H1 (cell line): ENCODE measurements around the gene SPEM3. TPM values are rescaled to one million over a fixed set of nuclear protein-coding genes. Genes with fewer than 3 reads are reported as not detected.

Source experiments
- CTCF ChIA-PET: fragments of 300-600 bp; sonication (Branson Sonifier 250); formaldehyde crosslinking; loops from one replicate; lab custom pipeline; 2021; ENCODE audit not compliant: partially characterized antibody; lab: Charles Lee
- POLR2A ChIA-PET: fragments of 300-600 bp; sonication (Branson Sonifier 250); formaldehyde crosslinking; loops from one replicate; lab custom pipeline; 2021; ENCODE audit warnings: inconsistent platforms; ENCODE audit not compliant: partially characterized antibody; lab: Charles Lee
- DNase-seq, 2 experiments: peaks; one replicate each; pipeline versions ENCODE4 v3.0.0 to v3.0.0-alpha.2; 2010 to 2022; ENCODE audit warnings: low spot score in 2 of 2, low read depth in 1 of 2, mixed read lengths in 1 of 2
- FAIRE-seq: peaks from 2 replicates; lab custom pipeline; 2011; peaks lifted over from hg19 to GRCh38; lab: Jason Lieb, UNC
- H2AFZ ChIP-seq: 2 replicates; pipeline ENCODE4 v1.8.1; 2012; ENCODE audit warnings: low read length, inconsistent platforms
- H2AK5ac ChIP-seq: 2 replicates; pipeline ENCODE4 v1.6.1; 2013; ENCODE audit warnings: low read depth, low read length
- H2BK120ac ChIP-seq: replicated peaks from 2 replicates; pipeline ENCODE3; 2013; ENCODE audit warnings: low read depth, low read length, inconsistent platforms
- H2BK12ac ChIP-seq: 2 replicates; pipeline ENCODE4 v1.6.1; 2013; ENCODE audit warnings: low read depth, low read length
- H2BK15ac ChIP-seq: 2 replicates; pipeline ENCODE4 v1.6.1; 2013; ENCODE audit warnings: low read length
- H2BK20ac ChIP-seq: 2 replicates; pipeline ENCODE4 v1.6.1; 2013; ENCODE audit warnings: low read length
- H2BK5ac ChIP-seq: 2 replicates; pipeline ENCODE4 v1.6.1; 2013; ENCODE audit warnings: low read depth, low read length
- H3K14ac ChIP-seq: 2 replicates; pipeline ENCODE4 v1.6.1; 2013; ENCODE audit warnings: inconsistent platforms; ENCODE audit not compliant: insufficient read length
- H3K18ac ChIP-seq: 2 replicates; pipeline ENCODE4 v1.6.1; 2013; ENCODE audit warnings: low read length; ENCODE audit errors: extremely low read depth
- H3K23ac ChIP-seq: 2 replicates; pipeline ENCODE4 v1.6.1; 2013; ENCODE audit warnings: inconsistent platforms; ENCODE audit not compliant: insufficient read length
- H3K23me2 ChIP-seq: 2 replicates; pipeline ENCODE4 v1.6.1; 2013; ENCODE audit warnings: low read depth, low read length
- H3K27ac ChIP-seq: 2 replicates; pipeline ENCODE4 v1.6.1; 2011; ENCODE audit warnings: low read depth, low read length, inconsistent platforms
- H3K27me3 ChIP-seq, 4 experiments: replicated peaks in 1 of 4; 1 replicate in 1 of 4; 2 replicates in 3 of 4; pipeline versions ENCODE4 v1.6.1 to v1.8.1; 2011 to 2013; ENCODE audit warnings: low read length in 3 of 4, mild to moderate bottlenecking in 3 of 4, inconsistent platforms in 2 of 4, mixed read lengths in 2 of 4, moderate library complexity in 1 of 4; ENCODE audit not compliant: control insufficient read depth in 3 of 4, insufficient read depth in 3 of 4; ENCODE audit errors: extremely low read depth in 1 of 4
- H3K36me3 ChIP-seq, 4 experiments: 2 replicates each; pipeline versions ENCODE4 v1.6.1 to v1.8.1; 2011 to 2013; ENCODE audit warnings: mild to moderate bottlenecking in 4 of 4, low read length in 3 of 4, moderate library complexity in 2 of 4, control low read depth in 1 of 4, inconsistent platforms in 1 of 4; ENCODE audit not compliant: insufficient read depth in 4 of 4, control insufficient read depth in 2 of 4
- H3K4ac ChIP-seq: replicated peaks from 2 replicates; pipeline ENCODE3; 2013; ENCODE audit warnings: low read length, low read depth, mixed read lengths, inconsistent platforms; ENCODE audit not compliant: insufficient read length
- H3K4me1 ChIP-seq, 4 experiments: replicated peaks in 1 of 4; 1 replicate in 1 of 4; 2 replicates in 3 of 4; pipeline versions ENCODE4 v1.6.1 to v1.8.1; 2011 to 2013; ENCODE audit warnings: low read length in 3 of 4, inconsistent platforms in 2 of 4, mixed read lengths in 1 of 4; ENCODE audit not compliant: insufficient read depth in 4 of 4, control insufficient read depth in 3 of 4
- H3K4me2 ChIP-seq, 2 experiments: 2 replicates each; pipeline versions ENCODE4 v1.6.1 to v1.8.1; 2011 to 2013; ENCODE audit warnings: low read depth in 2 of 2, low read length in 2 of 2, control low read depth in 1 of 2, inconsistent platforms in 1 of 2, mild to moderate bottlenecking in 1 of 2; ENCODE audit not compliant: insufficient read depth in 1 of 2
- H3K4me3 ChIP-seq, 4 experiments: fragments of 200-600, 300-600 bp in 1 of 4; sonication (generic), shearing (Covaris generic), sonication (Bioruptor Twin) in 1 of 4; 2 replicates each; pipeline versions ENCODE4 v1.5.1 to v1.8.1; 2011 to 2016; ENCODE audit warnings: low read length in 4 of 4, low read depth in 3 of 4, control low read depth in 2 of 4, inconsistent platforms in 2 of 4, mild to moderate bottlenecking in 2 of 4, mixed read lengths in 1 of 4, moderate library complexity in 1 of 4; ENCODE audit not compliant: insufficient read depth in 2 of 4; ENCODE audit errors: extremely low read depth in 1 of 4
- H3K56ac ChIP-seq: replicated peaks from 2 replicates; pipeline ENCODE3; 2013; ENCODE audit warnings: low read depth, mild to moderate bottlenecking, mixed read lengths, low read length, inconsistent platforms; ENCODE audit not compliant: insufficient read length
- H3K79me1 ChIP-seq: 2 replicates; pipeline ENCODE4 v1.6.1; 2013; ENCODE audit warnings: low read depth, low read length, control low read depth
- H3K79me2 ChIP-seq, 2 experiments: 2 replicates each; pipeline versions ENCODE4 v1.6.1 to v1.8.1; 2012 to 2013; ENCODE audit warnings: low read length in 2 of 2, mild to moderate bottlenecking in 2 of 2, inconsistent platforms in 1 of 2; ENCODE audit not compliant: insufficient read depth in 2 of 2, control insufficient read depth in 1 of 2
- H3K9ac ChIP-seq, 4 experiments: replicated peaks in 1 of 4; 1 replicate in 1 of 4; 2 replicates in 3 of 4; pipeline versions ENCODE4 v1.6.1 to v1.8.1; 2011 to 2013; ENCODE audit warnings: low read depth in 3 of 4, low read length in 3 of 4, control low read depth in 2 of 4, mild to moderate bottlenecking in 2 of 4, moderate library complexity in 2 of 4, inconsistent platforms in 1 of 4; ENCODE audit errors: extremely low read depth in 1 of 4
- H3K9me3 ChIP-seq, 2 experiments: 2 replicates each; pipeline versions ENCODE4 v1.6.1 to v1.8.1; 2012 to 2013; ENCODE audit warnings: mild to moderate bottlenecking in 2 of 2, moderate library complexity in 2 of 2, control low read depth in 1 of 2, inconsistent platforms in 1 of 2, low read depth in 1 of 2, low read length in 1 of 2, mixed read lengths in 1 of 2; ENCODE audit not compliant: insufficient read depth in 2 of 2
- H4K20me1 ChIP-seq, 2 experiments: replicated peaks in 1 of 2; 2 replicates each; pipeline versions ENCODE3 to v1.8.1; 2011 to 2013; ENCODE audit warnings: inconsistent platforms in 2 of 2, low read length in 2 of 2, mild to moderate bottlenecking in 1 of 2; ENCODE audit not compliant: insufficient read depth in 2 of 2, control insufficient read depth in 1 of 2
- H4K5ac ChIP-seq: 2 replicates; pipeline ENCODE4 v1.6.1; 2013; ENCODE audit warnings: low read length, low read depth, mixed read lengths, inconsistent platforms; ENCODE audit not compliant: insufficient read length
- H4K8ac ChIP-seq: 2 replicates; pipeline ENCODE4 v1.8.0; 2013; ENCODE audit warnings: mild to moderate bottlenecking, moderate library complexity, low read length, inconsistent platforms; ENCODE audit not compliant: insufficient read depth; ENCODE audit errors: extremely low read depth
- H4K91ac ChIP-seq: replicated peaks from 2 replicates; pipeline ENCODE3; 2013; ENCODE audit warnings: low read length, mixed read lengths, inconsistent platforms; ENCODE audit not compliant: insufficient read length
- BCL11A ChIP-seq, 2 experiments: IDR thresholded peaks; one replicate each; pipeline ENCODE4 v1.6.1; 2011; ENCODE audit warnings: low read depth in 2 of 2, low read length in 2 of 2, mild to moderate bottlenecking in 2 of 2
- E2F6 ChIP-seq: IDR thresholded peaks from 2 replicates; pipeline ENCODE4 v1.6.1; 2012; ENCODE audit warnings: inconsistent platforms
- JUN ChIP-seq: IDR thresholded peaks from 2 replicates; pipeline ENCODE4 v1.6.1; 2011; ENCODE audit warnings: low read depth, mild to moderate bottlenecking, improper control_type of control experiment, low read length
- MAX ChIP-seq: IDR thresholded peaks from 2 replicates; pipeline ENCODE4 v1.6.1; 2012; ENCODE audit warnings: inconsistent platforms
- POU5F1 ChIP-seq: IDR thresholded peaks from 2 replicates; pipeline ENCODE4 v1.6.1; 2011; ENCODE audit warnings: low read depth, mild to moderate bottlenecking, low read length, moderate library complexity
- RAD21 ChIP-seq, 2 experiments: IDR thresholded peaks in 1 of 2; conservative IDR thresholded peaks in 1 of 2; 2 replicates each; pipeline ENCODE4 v1.6.1; 2011; ENCODE audit warnings: low read depth in 2 of 2, low read length in 2 of 2, improper control_type of control experiment in 1 of 2, inconsistent platforms in 1 of 2, mild to moderate bottlenecking in 1 of 2, moderate library complexity in 1 of 2
- RNF2 ChIP-seq: fragments of 200-900, 300-1000 bp; sonication (generic); IDR thresholded peaks from 2 replicates; pipeline ENCODE4 v1.7.1; 2016; ENCODE audit warnings: borderline replicate concordance, low read depth, mild to moderate bottlenecking, antibody characterized with exemption, low read length; ENCODE audit not compliant: poor library complexity, severe bottlenecking; ENCODE audit errors: missing control alignments
- SAP30 ChIP-seq: fragments of 300-600 bp; sonication (generic); IDR thresholded peaks from 2 replicates; pipeline ENCODE4 v1.7.1; 2012; ENCODE audit warnings: low read length, moderate library complexity, mild to moderate bottlenecking, inconsistent platforms; ENCODE audit not compliant: insufficient read depth, insufficient replicate concordance
- SUZ12 ChIP-seq: fragments of 200-600 bp; sonication (generic); IDR thresholded peaks from 2 replicates; pipeline ENCODE4 v1.6.1; 2012; ENCODE audit warnings: mild to moderate bottlenecking, inconsistent platforms, low read length, moderate library complexity, mixed read lengths
- TAF1 ChIP-seq: IDR thresholded peaks from 2 replicates; pipeline ENCODE4 v1.6.1; 2011; ENCODE audit warnings: mild to moderate bottlenecking, low read depth, low read length
- TEAD4 ChIP-seq: IDR thresholded peaks from 2 replicates; pipeline ENCODE4 v1.6.1; 2012; ENCODE audit warnings: low read depth, low read length, inconsistent platforms, mixed read lengths
- YY1 ChIP-seq: IDR thresholded peaks from 2 replicates; pipeline ENCODE4 v1.6.1; 2011; ENCODE audit warnings: low read depth, mild to moderate bottlenecking, low read length
- WGBS, 2 experiments: shearing (Covaris generic) in 1 of 2; methylation state at CpG; one replicate each; pipeline versions ENCODE4 v1.1.6 to v1.1.7; 2013 to 2015; ENCODE audit warnings: low lambda C conversion rate in 2 of 2, mixed read lengths in 2 of 2, inconsistent platforms in 1 of 2, low coverage in 1 of 2, missing lambda C conversion rate in 1 of 2; ENCODE audit not compliant: insufficient replicate concordance in 2 of 2, insufficient coverage in 1 of 2, insufficient read length in 1 of 2; ENCODE audit errors: extremely low coverage in 1 of 2, missing lambda C conversion rate in 1 of 2; 5-methylcytosine and 5-hydroxymethylcytosine counted together
- polyA plus RNA-seq, 7 experiments: library from polyadenylated mRNA; depleted of rRNA in 3 of 7; stranded (reverse) in 5 of 7; unstranded in 2 of 7; fragments of >200 nt in 5 of 7; fragments of 200-250 nt in 2 of 7; gene quantifications; 1 replicate in 5 of 7; 2 replicates in 1 of 7; 4 replicates in 1 of 7; pipeline versions ENCODE4 v1.2.1 to v1.2.3, GENCODE V29; 2011 to 2013; ENCODE audit warnings: missing spikeins in 2 of 7, mixed read lengths in 2 of 7
- total RNA-seq: library from RNA; stranded (reverse); fragmentation: NEBNext Ultra II Directional; extraction: Animal tissue kit (Norgen Biotek cat#: 25700); gene quantifications from 2 replicates; pipeline ENCODE4 v1.2.1, GENCODE V29; 2021

SPEM3 gene
- total and polyA plus RNA-seq, 2 of the 8 experiments (the other 6 are each of a cell fraction or from before 2014, with no cell fraction given): 0.02 TPM; not detected in 1

- Histone ChIP-seq H2BK120ac (no peak overlapping the region), H3K27ac (no peak overlapping the region), H4K8ac (no peak overlapping the region), H3K4me1 (no peaks in the 10 kb centered on the region), H2BK12ac (no peak overlapping the region), H2BK15ac (no peak overlapping the region), H3K79me1 (peaks cover 2% of the 10 kb centered on the region), H3K4ac (no peak overlapping the region), H4K5ac (no peak overlapping the region), H3K23ac (no peak overlapping the region), H3K23me2 (no peaks in the 10 kb centered on the region), H3K14ac (no peak overlapping the region), H2BK20ac (no peak overlapping the region), H3K27me3 (no peaks in the 10 kb centered on the region), H4K91ac (no peak overlapping the region), H2AK5ac (no peak overlapping the region), H3K4me3 (no peak overlapping the region), H2BK5ac (no peak overlapping the region), H3K79me2 (no peaks in the 10 kb centered on the region; a peak in 1 of 4 replicates), H3K9ac (no peak overlapping the region), H4K20me1 (peaks cover 0 to 1% of the 10 kb centered on the region in 2 experiments), H3K56ac (no peak overlapping the region), H3K4me2 (no peak overlapping the region), H3K18ac (no peak overlapping the region), H3K9me3 (no peaks in the 10 kb centered on the region), H2AFZ (no peak overlapping the region), H3K36me3 (peaks cover 0 to 3% (median under 1%) of the 10 kb centered on the region in 4 experiments; a peak in 3 of 8 replicates)
- ChIA-PET CTCF (interaction anchor here (1.0 to 1.7 kb wide), 4 partner anchors 9 to 49 kb away, joined by 3 to 4 read pairs (median 3); no protein-coding TSS in a partner anchor), POLR2A (interaction anchor here (1.9 to 13.8 kb wide), 2 partner anchors 13 to 92 kb away, joined by 5 to 200 read pairs; partner anchors contain the start of genes POLR2A, SLC35G6 and ZBTB4)
- WGBS, 2 experiments: 94% methylated on average over 11 of the region's 11 CpGs; no CpG with 5 or more reads in 1 of the 2 experiments
- DNase-seq (no peak), FAIRE-seq (no peak)
- no peak for TF ChIP-seq RNF2
- TF ChIP-seq MAX: no peak
- no peak for TF ChIP-seq BCL11A (IDR thresholded peaks at IDR 0.05; ENCODE audit: low read depth in 2 of 2, low read length in 2 of 2)
- no peak for TF ChIP-seq SUZ12
- TF ChIP-seq SAP30: no peak
- no peak for TF ChIP-seq E2F6
- no peak for TF ChIP-seq TAF1
- TF ChIP-seq POU5F1: no peak
- no peak for TF ChIP-seq JUN
- TF ChIP-seq TEAD4: no peak
- no peak for TF ChIP-seq RAD21 (IDR thresholded peaks at IDR 0.05 in 1 of 2, conservative IDR thresholded peaks at IDR 0.05 in 1 of 2; ENCODE audit: low read depth in 2 of 2, low read length in 2 of 2)
- no peak for TF ChIP-seq YY1
Observed at GRCh38 chr17:7468290-7468689, 39.6 kb downstream of the SPEM3 start.
